Measurements from ENCODE around the gene TCEANC.
A peak's percentile ranks its signal among the peaks of the same experiment; 100 is the strongest.
"Not testable (repeated sequence)": the region's sequence is repeated elsewhere in the genome, so short reads cannot be mapped to it uniquely, and the experiment has no call there.

TCEANC gene

GRCh38 chrX:13659063-13659462 is 6.1 kb downstream of the TCEANC start:
- no peak for DNase-seq

GRCh38 chrX:13661735-13662288 is 8.9 kb downstream of the TCEANC start:
- DNase-seq, result no peak

GRCh38 chrX:13662355-13662791 is 9.4 kb downstream of the TCEANC start:
- no peak for DNase-seq

GRCh38 chrX:13664020-13664419 is 11.1 kb downstream of the TCEANC start:
- DNase-seq, result no peak

GRCh38 chrX:13666836-13667235 is 13.9 kb downstream of the TCEANC start:
- no peak for DNase-seq

- DNase-seq, result no peak
Measured at GRCh38 chrX:13667919-13668318, 15.0 kb downstream of the TCEANC start.

- DNase-seq, result no peak
Measured at GRCh38 chrX:13669246-13669737, 16.4 kb downstream of the TCEANC start.

- DNase-seq, result not testable (repeated sequence)
Measured at GRCh38 chrX:13669755-13670154, 16.8 kb downstream of the TCEANC start.

- no peak for DNase-seq
Measured at GRCh38 chrX:13670197-13670596, 17.3 kb downstream of the TCEANC start.

- no peak for DNase-seq
Measured at GRCh38 chrX:13673016-13673415, 20.1 kb downstream of the TCEANC start.

GRCh38 chrX:13676885-13677284 is 23.9 kb downstream of the TCEANC start:
- DNase-seq, result no peak

GRCh38 chrX:13679700-13680099 is 26.8 kb downstream of the TCEANC start:
- not testable (repeated sequence) for DNase-seq

- DNase-seq, result no peak
Measured at GRCh38 chrX:13681595-13681994, 28.7 kb downstream of the TCEANC start.

GRCh38 chrX:13684361-13684760 is 31.4 kb downstream of the TCEANC start:
- DNase-seq, result no peak

- DNase-seq, result no peak
Measured at GRCh38 chrX:13685126-13685763, 32.3 kb downstream of the TCEANC start.

- DNase-seq, result no peak
Measured at GRCh38 chrX:13687203-13687602, 34.3 kb downstream of the TCEANC start.

GRCh38 chrX:13688384-13688957 is 35.5 kb downstream of the TCEANC start:
- DNase-seq, result no peak

GRCh38 chrX:13688958-13689740 is 36.2 kb downstream of the TCEANC start, which contains the start of gene RAB9A:
Gene RAB9A, plus strand, starts transcription at chrX:13689128. Its CDS starts 19,619 bp downstream, at chrX:13708747.
- DNase-seq, result peak; percentile 74

GRCh38 chrX:13689741-13690211 is 36.8 kb downstream of the TCEANC start:
- DNase-seq, result no peak

- DNase-seq, result no peak
Measured at GRCh38 chrX:13690836-13691235, 37.9 kb downstream of the TCEANC start.

GRCh38 chrX:13691841-13692371 is 39.0 kb downstream of the TCEANC start:
- no peak for DNase-seq

- DNase-seq, result no peak
Measured at GRCh38 chrX:13692771-13693231, 39.9 kb downstream of the TCEANC start.
